Measurements from ENCODE around the gene TAS2R40. TPM values are rescaled to one million over a fixed set of nuclear protein-coding genes. Genes with fewer than 3 reads are reported as not detected.
"Not testable (repeated sequence)": the region's sequence is repeated elsewhere in the genome, so short reads cannot be mapped to it uniquely, and the experiment has no call there.

Gene TAS2R40
- not detected for total RNA-seq
- long read RNA-seq, donor 1: 0 reads
- long read RNA-seq, donor 2: 0 reads

DNA sequence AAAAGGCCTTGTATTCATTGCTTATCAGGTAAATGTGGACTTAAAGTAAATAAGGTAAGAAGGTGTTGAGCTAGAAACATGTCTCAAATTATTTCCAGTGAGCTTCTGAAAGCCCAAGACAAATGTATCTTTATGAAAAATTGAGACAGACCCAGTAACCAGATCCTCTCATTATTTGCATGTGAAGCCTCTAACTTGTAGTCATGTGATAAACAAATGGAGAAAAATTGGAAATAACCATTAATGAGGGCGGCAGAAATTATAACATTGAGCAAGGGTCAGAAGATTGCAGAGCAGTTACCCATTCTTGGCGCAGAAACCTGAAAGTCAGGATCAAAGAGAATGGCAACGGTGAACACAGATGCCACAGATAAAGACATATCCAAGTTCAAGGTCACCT lies at the start of gene TAS2R40:
Gene TAS2R40, plus strand, starts transcription at position 301 of the 400 bp plus-strand sequence. Its CDS starts 42 bp downstream, at position 343.
- no peak for DNase-seq (ENCODE audit: low spot score)
- intact Hi-C loops (cut with DNase I): no loop called here

DNA sequence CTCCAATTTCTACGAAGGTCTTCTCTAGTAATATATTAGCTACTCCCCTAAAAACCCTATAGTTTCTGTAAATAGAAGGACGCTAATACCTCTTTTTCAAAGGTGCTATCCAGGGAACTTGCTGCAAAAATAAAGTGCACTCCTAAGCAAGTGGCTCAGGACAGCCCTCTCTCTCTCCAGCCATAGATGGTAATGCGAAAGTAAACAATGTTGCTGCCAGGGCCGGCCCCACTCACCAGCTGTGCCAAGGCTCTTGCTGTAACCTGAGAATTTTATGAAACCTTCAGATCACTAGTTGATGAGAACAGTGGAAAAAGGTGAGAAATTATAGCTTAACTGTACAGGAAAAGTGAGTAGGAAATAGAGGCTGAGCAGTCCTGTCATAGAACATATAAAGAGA lies 49.5 kb upstream of the TAS2R40 start:
- intact Hi-C loops (cut with DNase I): no loop called here
- no peak for DNase-seq (ENCODE audit: low spot score)

DNA sequence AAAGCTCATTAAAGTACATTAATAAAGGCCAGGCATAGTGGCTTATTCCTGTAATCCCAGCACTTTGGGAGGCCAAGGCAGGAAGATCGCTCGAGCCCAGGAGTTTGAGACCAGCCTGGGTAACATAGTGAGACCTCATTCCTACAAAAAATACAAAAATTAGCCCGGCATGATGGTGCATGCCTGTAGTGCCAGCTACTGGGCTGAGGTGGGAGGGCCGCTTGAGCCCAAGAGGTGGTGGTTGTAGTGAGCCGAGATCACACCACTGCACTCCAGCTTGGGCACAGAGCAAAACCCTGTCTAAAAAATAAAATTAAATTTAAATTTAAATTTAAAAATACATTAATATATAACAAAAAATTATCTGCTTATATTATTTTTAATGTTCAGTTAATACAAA lies 45.7 kb upstream of the TAS2R40 start:
- no peak for DNase-seq (ENCODE audit: low spot score)
- intact Hi-C loops (cut with DNase I): no loop called here

DNA sequence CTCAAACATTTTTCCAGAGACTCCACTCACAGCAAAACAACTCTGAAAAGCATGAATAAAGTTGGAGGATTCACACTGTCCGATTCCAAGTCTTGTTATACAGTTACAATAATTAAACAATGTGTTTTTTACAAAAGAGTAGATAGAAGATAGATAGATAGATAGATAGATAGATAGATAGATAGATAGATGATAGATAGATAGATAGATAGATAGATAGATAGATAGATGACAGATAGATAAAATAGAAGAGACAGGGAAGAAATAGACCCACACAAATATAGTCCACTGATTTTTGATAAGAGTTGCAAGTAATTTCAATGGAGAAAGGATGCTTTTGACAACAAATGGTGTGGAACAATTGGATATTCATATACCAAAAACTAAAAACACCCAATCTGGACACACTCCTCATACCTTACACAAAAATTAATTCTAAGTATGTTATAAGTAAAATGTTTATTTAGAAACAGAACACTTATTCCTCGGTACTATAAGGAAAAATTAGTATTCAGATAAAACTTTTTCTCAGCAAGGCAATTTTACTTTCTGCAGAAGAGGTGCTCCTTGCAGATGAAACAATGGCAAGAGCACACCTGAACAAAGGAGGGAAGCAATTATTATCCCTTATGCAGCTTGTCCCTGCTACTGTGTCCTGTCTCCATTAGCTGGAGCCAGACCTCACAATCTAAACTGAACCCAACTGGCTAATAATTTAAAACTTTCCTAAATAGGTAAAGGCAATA lies 44.3 kb upstream of the TAS2R40 start:
- intact Hi-C loops (cut with DNase I): no loop called here
- DNase-seq (ENCODE audit: low spot score): no peak

DNA sequence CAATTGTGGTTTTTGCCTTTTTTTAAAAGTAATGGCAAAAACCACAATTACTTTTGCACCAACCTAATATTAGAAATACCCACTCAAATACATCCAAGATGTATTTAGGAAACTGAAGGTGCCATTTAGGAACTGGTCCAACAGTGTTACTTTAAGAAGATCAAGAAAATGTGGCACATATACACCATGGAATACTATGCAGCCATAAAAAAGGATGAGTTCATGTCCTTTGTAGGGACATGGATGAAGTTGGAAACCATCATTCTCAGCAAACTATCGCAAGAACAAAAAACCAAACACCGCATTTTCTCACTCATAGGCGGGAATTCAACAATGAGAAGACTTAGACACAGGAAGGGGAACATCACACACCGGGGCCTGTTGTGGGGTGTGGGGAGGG lies 41.1 kb upstream of the TAS2R40 start:
- DNase-seq (ENCODE audit: low spot score); intact Hi-C loops (cut with DNase I): not testable (repeated sequence)

DNA sequence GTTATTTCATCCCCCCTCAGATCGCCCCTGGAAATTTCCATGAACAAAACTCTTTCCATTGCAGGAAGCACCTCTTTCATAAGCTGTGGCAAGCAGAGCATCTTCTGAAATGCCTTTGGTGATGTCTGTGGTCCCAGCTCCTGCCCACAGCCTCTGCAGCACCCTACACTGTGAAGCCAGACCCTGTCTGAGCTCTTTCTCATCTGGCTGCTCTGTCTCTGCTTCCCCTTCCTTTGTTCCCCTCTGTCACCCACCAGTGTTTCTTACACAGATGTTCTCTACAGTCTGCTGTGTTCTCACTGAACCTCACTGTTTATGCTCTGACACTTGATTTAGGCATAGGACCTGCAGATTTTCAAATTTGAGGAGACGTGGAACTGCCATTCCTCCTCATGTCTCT lies 40.5 kb upstream of the TAS2R40 start:
- no peak for DNase-seq (ENCODE audit: low spot score)
- intact Hi-C loops (cut with DNase I): no loop called here

DNA sequence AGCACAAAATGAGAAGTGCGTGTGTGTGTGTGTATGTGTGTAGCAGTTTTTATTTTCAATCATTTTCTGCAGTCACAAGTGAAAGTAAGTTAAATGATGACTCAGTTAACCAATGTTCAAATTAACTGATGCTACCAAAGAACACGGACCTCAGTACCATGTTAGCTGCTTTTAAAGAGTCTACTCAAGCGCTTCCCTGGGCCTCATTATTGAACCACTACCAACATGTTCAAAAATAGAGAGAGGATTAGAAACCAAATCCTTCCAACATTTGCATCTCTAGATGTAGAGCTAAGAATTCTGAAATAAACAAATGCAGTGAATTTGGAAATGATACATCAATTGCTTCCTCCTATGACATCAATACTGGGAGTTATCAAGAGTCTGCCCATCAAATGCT lies 38.8 kb upstream of the TAS2R40 start, which contains the start of gene TAS2R39:
Gene TAS2R39, plus strand, starts transcription at position 396 of the 400 bp plus-strand sequence. Its CDS starts 0 bp downstream, at position 396.
- intact Hi-C loops (cut with DNase I): no loop called here
- DNase-seq (ENCODE audit: low spot score): no peak

DNA sequence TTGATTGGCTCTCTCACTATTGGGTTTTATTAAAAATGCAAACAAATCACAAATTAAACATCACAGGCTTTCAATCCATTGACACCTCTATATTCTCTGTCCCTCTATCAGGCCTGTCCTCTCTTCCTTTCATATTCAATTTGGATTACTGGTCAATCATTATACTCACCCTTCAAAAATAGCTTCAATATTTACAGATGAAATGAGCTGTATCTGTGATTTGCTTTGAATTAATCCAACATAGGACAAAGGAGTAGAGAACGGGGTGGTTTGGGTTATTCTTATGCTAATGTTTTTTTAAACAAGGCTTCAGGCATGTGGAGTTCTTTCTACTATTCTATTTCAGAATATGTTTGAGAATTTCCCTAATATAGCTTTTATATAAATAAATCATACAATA lies 36.3 kb upstream of the TAS2R40 start:
- intact Hi-C loops (cut with DNase I): no loop called here
- DNase-seq (ENCODE audit: low spot score): no peak

DNA sequence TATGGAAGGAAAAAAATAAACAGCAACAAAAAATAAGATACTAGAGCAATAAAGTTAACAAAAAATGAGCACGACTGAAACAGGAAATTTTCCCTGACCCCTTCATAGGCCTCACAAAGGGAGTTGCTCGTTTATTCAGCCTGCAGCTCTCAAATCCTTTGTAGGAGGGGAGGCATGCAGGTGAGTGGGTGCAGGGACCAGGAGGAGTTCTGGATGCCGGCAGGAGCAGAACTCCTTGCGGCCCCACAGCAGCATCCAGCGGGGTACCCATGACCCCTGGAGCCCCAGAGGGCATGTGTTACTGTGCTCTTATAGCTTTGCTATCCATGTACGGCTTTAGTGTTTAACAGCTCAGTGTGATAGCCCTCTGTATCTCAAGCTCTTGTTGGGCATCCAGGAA lies 32.8 kb upstream of the TAS2R40 start:
- intact Hi-C loops (cut with DNase I): no loop called here
- no peak for DNase-seq (ENCODE audit: low spot score)

DNA sequence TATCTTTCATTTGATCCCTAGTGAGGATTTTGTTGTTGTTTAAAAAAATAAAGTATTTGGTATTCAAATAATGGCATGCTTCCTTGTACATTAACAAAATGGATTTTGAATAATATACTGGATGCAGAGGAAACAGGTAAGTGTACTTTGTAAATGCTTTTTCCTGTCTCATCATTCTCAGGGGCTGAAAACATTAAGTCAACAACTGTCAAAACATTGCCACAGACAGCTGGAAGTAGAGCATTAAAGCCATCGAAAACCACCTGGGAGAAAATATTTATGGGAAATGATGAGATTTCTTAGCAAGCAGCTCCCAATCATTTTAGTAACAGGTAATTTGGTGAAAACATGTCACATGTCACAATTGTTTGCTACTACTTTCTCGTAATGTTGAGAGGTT lies 28.0 kb upstream of the TAS2R40 start:
- intact Hi-C loops (cut with DNase I): no loop called here
- DNase-seq (ENCODE audit: low spot score): no peak

DNA sequence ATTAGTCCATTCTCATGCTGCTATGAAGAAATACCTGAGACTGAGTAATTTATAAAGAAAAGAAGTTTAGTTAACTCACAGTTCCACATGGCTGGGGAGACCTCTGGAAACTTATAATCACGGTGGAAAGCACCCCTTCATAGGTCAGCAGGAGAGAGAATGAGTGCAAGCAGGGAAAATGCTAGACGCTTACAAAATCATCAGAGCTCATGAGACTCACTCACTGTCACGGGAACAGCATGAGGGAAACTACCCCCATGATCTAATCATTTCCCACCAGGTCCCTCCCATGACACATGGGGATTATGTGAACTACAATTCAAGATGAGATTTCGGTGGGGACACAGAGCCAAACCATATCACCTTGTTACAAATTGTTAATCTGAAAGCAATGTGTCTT lies 22.8 kb upstream of the TAS2R40 start:
- intact Hi-C loops (cut with DNase I): no loop called here
- DNase-seq (ENCODE audit: low spot score): no peak

DNA sequence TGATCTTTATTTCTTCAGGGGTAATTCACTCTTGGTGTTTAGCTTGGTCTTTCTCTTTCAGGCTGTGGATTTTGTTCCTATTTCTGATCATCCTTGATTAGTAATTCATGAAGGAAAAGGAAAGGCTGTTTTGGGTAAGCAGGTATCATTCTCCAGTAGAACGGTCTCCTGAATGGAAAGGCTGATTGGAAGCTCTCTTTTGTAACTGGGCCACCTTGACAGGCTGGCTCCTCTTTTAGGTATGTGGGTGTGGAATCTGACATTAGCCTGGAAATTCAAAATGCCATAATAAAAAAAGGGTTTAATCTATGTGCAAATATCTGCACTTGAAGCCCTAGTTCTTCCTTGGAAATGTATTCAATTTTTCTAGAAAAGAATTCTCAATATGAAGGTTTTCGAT lies 19.7 kb upstream of the TAS2R40 start:
- intact Hi-C loops (cut with DNase I): no loop called here
- DNase-seq (ENCODE audit: low spot score): no peak

DNA sequence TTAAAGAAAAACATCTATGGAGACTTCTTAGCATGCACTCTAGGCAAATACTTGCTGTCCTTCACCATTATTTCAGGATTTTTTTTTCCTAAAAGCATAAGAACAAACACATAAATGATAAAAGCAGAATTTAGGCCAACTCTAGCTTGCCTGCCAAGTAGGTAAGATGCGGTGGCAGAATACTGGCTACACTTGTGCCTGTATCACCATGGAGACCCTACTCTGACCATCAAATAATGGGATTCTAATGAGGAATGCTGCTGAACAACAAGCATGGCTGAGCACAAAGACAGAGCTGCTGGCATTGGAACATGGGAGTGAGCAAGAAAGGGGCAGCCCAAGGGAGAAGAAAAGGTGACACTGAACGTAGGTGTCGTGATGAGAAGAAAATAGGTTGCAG lies 18.5 kb upstream of the TAS2R40 start:
- intact Hi-C loops (cut with DNase I): no loop called here
- no peak for DNase-seq (ENCODE audit: low spot score)

DNA sequence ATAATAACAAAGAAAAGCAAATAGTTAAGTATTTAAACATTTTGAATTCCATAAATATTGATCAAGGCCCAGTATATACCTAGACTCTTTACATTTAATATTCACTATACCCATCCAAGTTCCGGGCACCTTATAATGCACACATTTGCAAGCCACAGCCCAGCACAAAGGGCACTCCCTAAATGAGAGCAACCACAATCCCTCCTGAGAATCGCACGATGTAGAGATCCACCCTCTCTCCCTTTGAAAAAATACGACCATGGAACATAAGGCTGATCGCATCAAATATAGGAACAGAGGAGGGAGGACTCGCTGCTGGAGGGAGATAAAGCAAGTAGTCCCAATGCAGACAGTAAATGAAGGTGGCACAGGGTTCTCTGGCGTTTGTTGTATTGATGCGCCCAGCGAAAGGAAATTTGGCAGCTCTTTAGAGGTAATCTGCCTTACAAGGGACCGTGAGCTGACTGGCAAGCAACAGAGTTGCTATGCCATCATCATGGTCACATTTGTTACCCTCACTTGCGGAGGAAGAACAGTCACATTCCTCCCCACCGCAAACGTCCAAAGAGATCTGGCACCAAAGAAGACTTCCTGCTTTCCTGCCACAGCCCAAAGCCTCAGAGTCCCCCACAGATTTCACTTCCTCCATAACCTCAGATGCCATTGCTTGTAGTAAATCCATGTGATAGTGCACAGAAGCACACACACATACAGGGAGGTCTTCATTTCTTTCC lies 16.1 kb upstream of the TAS2R40 start:
- intact Hi-C loops (cut with DNase I): no loop called here
- DNase-seq (ENCODE audit: low spot score): no peak

DNA sequence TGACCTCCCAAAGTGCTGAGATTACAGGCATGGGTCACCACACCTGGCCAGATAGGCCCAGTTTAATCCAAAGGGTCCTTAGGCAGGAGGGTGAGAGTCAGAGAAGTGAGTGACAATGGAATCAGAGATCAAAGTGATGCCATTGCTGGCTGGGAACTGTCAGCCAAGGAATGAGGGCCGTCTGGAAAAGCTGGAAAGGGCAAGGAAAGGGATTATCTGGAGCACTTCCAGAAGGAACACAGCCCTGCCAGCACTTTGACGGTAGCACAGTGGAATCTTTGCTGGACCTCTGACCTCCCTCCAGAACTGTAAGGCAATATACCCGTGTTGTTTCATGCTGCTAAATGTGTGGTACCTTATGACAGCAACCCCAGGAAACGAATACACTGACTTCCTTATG lies 11.3 kb upstream of the TAS2R40 start:
- intact Hi-C loops (cut with DNase I): loop anchor here (5.0 to 10.0 kb wide), 2 partner anchors 198 to 356 kb away; partner anchors contain the start of gene EPHB6 (in 2 of the 2)
- DNase-seq (ENCODE audit: low spot score): no peak

DNA sequence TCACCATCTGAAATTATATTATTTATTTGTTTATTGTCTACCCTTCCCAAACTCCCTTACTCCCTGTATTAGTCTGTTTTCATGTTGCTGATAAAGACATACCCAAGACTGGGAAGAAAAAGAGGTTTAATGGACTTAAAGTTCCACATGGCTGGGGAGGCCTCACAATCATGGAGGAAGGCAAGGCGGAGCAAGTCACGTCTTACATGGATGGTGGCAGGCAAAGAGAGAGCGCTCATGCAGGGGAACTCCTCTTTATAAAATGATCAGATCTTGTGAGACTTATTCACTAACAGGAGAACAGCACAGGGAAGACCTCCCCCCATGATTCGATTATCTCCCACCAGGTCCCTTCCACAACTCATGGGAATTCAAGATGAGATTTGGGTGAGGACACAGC lies 8.4 kb upstream of the TAS2R40 start:
- intact Hi-C loops (cut with DNase I): loop anchor here (5.0 to 10.0 kb wide), 2 partner anchors 201 to 359 kb away; partner anchors contain the start of gene EPHB6 (in 2 of the 2)
- DNase-seq (ENCODE audit: low spot score): not testable (repeated sequence)

DNA sequence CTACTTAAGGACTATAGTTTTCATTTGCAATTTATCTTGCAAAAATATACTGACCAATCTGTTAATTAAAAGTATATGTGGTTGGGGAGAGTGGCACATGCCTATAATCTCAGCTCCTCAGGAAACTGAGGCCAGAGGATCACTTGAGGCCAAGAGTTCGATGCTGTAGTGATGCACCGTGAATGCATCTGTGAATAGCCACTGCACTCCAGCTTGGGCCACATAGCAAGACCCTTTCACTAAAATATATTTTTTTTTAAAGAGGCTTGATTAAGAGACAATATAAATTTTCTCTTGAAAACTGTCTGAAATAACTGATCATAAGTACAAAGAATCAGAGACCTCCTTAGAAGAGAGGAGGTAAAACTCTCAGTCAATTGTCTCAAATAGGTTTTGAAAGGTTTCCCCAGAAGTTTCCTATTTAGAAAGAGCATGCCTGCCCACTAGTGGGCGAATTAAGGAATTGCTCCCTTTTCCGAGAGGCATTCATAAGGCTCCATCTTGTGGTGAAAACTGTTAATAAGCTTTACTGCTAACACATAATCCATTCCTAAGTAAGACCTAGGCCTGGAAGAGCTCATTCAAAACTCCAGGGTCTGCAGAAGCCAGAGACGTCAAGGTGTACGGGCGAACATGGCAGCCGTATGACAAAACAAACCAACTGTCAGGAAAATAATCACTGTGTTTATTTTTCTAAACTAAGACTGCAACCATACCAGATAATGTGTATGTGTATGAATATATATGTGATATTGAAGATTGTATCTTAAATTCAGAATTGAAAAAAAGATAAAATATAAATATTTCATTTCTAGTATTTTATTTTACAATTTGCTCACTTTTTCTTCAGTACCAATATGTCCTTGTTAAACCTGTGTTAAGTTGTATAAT lies 6.8 kb upstream of the TAS2R40 start:
- DNase-seq (ENCODE audit: low spot score): no peak
- intact Hi-C loops (cut with DNase I): loop anchor here (2.0 to 10.0 kb wide), 3 partner anchors 203 to 360 kb away; partner anchors contain the start of gene EPHB6 (in 2 of the 2)

DNA sequence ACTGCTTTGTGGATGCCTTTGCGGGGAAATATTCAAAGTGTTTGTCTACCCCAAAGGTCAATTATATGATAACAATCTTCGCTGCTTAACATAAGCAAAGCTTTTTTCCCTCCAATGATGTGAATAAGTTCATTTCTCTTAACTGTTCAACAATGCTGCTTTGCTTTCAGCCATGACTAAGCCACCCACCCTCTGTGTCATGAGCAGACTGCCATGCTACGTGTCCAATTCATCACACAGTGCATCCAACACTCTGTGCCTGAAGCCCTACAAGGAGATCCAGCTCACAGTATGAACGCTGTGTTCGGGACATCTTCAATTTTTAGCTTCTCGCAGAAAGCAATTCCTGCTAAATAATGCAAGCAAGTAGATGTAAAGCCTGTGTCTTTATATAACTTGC lies 5.7 kb upstream of the TAS2R40 start:
- intact Hi-C loops (cut with DNase I): loop anchor here (10.0 kb wide), 1 partner anchor 361 kb away; the partner anchor contains the start of gene EPHB6 (in 2 of the 2)

DNA sequence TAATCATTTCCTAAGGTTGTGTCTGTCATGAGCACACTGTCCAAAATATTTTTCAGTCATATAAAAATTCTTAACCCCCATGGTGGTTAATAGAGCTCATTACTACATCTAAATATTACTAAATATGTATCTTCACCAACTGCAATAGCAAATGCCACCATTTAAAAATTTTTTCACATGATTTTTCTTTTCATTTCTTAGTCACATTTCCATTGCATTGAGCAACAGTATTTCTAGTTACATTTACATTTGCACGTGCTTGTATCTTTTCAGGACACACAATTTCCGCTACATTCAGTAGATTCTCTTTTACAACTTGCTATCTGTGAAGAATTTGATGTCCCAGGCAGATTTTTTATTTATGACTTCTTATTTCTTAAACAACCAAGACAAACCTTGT lies 5.2 kb upstream of the TAS2R40 start:
- DNase-seq (ENCODE audit: low spot score): no peak
- intact Hi-C loops (cut with DNase I): loop anchor here (10.0 kb wide), 1 partner anchor 362 kb away; the partner anchor contains the start of gene EPHB6 (in 2 of the 2)

More for the DNA sequence above, 5.7 kb upstream of the TAS2R40 start:
- DNase-seq (ENCODE audit: low spot score): no peak
